GM19035 (cell line): Measurements from ENCODE around the gene STK32B.
"Not testable (repeated sequence)": the region's sequence is repeated elsewhere in the genome, so short reads cannot be mapped to it uniquely, and the experiment has no call there.

ENCODE experiments used
- ATAC-seq: cut with Tn5 transposase; IDR thresholded peaks from one replicate; pipeline ENCODE4 v1.9.1; 2021; ENCODE audit not compliant: unreplicated experiment

Gene STK32B

DNA sequence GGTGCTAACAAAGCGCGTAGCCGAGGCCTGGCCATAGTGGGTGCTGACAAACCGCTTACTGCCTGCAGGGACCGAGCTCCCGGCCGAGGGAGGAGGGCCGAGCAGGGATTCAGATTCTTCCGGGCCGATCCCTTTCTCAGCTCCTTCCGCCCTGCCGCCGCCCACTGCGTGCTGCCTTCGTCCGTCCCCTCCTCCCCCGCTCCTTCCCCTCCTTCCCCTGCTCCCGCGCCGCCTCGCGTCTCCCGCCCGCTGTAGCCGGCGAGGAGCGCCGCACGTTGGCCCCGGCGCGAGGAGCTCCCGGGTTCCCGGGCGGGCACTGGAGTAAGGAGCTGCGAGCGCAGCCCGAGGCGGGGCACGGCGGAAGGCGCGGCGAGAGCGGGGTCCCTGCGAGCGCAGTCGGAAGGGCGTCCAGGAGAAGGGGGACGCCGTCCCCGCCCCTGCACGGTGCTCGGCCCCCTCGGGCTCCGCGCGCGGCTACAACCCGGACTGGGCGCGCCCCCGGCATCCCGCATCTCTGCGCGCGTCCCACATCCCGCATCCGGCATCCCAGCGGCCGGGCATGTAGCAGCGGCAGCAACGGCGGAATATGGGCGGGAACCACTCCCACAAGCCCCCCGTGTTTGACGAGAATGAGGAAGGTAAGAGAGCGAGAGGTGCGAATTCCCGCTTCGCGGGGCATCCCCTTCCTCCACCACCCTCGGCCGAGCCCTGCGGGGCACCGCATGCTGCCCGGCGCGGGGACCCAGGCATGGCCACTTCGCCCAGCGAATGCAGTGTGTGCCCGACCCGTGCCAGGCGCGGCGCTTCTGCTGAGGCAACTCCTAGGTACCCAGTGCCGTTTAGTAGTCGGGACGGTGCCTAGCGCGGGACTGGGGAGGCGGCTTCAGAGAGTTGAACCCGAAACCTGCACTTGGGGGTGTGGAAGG lies at the start of gene STK32B:
TSS of gene STK32B (plus strand) at position 203 of the 926 bp plus-strand sequence.
- no peak for ATAC-seq

DNA sequence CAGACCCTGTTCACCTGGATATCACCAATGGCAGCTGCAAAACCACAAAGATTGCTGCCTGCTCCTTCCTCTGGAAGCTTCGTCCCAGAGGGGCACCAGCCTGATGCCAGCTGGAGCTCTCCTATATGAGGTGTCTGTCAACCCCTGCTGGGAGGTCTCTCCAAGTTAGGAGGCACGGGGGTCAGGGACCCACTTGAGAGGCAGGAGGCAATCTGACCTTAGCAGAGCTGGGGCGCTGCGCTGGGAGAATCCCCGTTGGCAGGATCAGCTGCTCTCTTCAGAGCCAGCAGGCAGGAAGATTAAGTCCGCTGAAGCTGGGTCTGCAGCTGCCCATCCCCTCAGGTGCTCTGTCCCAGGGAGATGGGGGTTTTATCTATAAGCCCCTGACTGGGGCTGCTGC lies 49.6 kb upstream of the STK32B start:
- not testable (repeated sequence) for ATAC-seq

DNA sequence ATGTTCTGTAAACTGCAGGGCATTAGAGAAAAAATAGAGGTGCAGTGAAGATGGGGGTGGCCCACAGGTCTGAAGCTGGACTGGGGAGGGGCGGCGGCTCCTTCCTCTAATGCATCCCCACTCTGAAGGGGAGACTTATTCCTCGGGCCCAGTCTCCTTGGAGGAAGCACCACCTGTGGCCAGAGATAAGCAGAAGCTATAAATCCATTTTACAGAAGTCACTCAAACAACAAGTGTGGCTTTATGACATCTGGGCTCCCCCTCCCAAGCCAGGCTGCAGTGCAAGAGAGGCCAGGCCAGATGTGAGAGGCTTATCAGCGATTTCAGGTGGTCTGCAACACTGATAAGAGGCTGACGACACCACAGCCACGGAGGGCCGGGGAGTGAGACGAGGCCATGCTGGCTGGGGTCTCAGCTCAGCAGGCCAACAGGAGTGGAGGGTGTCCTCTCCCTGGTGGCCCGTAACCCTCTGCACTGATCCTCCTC lies 47.9 kb upstream of the STK32B start:
- no peak for ATAC-seq

DNA sequence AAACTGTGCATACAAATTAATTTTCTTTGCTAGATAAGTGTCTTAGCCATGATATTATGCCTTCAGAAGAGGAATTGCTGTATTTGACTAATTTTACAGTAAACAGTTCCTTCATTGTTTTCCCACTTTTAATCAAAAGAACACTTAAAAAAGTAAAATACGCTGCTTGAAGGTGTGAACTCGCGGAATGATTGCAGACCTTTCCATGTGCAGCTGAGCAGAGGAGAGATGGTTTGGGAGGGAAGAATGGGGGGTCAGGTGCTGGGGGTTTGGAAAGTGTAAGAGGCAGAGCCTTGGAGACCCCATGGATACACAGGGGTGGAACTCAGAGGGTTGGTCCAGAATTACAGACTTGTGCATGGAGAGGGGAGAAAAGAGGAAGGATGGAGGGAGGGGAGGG lies 47.4 kb upstream of the STK32B start:
- ATAC-seq: no peak

GRCh38 chr4:5004496-5004895 lies 46.8 kb upstream of the STK32B start:
- ATAC-seq: no peak

DNA sequence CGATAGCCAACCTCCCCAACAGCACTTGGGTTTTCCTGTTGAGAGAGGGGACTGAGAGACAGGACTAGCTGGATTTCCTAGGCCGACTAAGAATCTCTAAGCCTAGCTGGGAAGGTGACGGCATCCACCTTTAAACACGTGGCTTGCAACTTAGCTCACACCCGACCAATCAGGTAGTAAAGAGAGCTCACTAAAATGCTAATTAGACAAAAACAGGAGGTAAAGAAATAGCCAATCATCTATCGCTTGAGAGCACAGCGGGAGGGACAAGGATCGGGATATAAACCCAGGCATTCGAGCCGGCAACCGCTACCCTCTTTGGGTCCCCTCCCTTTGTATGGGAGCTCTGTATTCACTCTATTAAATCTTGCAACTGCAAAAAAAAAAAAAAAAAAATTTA lies 44.3 kb upstream of the STK32B start:
- ATAC-seq: not testable (repeated sequence)

DNA sequence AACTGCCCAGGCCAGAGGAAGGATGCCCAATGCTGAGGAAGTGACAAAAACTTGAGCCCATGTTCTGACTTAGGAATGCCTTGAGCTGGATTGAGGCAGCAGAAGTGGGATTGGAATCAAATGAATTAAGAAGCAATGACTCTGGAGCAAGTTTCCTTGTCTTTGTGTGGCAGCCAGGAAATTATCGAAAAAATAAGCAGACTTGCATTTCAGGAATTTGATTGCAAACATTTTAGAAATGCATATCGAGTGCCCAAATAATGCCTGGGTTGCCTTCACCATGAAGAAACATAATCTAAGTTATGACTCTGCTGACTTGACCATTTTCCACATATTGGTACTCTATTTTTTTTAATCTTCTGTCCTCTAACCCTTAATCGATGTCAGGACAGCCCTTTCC lies 41.5 kb upstream of the STK32B start:
- ATAC-seq: no peak

- ATAC-seq: no peak
These were observed 40.3 kb upstream of the STK32B start for GRCh38 chr4:5010984-5011383.

DNA sequence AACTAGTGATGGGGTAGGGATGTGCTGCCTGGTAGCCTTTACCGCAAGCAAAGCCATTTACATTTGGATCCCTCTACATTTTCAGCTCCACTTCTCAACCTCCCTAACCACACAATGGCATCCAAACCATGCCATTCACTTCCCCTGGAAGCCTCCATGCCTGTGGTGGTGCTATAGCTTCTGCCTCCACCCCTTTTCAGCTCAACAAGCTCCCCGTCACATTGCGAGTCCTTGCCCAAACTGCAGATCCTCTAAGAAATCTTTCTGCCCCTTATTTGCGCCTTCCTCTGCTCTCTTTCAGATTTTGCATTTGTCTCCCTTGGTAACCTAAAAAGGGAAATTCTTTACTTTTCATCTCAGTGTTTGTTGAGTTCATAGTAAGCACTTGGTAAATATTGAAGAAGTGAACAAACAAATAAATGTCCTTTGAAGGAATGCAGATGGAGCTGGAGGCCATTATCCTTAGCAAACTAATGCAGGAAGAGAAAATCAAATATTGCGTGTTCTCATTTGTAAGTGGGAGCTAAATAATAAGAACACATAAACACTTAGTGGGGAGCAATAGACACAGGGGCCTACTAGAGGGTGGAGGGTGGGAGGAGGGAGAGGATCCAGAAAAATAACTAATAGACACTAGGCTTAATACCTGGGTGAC lies 38.9 kb upstream of the STK32B start:
- no peak for ATAC-seq

DNA sequence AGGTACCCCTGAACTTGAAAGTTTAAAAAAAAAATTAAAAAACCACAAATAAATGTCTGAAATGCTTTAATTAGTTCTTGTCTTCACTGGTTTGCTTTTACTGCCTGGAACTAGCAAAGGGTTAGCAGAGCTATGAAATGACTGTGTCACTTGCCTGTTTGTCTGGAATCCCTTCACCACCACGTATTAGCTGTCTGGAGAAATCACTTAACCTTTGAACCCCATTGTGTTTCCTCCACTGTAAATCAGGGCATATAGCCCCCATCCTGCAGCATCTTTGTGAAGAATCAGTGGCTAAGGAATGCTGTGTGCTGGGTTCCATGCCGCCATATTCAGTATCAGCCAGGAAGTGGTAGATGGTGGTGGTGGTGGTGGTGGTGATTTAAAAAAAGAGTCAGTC lies 38.3 kb upstream of the STK32B start:
- ATAC-seq: no peak

DNA sequence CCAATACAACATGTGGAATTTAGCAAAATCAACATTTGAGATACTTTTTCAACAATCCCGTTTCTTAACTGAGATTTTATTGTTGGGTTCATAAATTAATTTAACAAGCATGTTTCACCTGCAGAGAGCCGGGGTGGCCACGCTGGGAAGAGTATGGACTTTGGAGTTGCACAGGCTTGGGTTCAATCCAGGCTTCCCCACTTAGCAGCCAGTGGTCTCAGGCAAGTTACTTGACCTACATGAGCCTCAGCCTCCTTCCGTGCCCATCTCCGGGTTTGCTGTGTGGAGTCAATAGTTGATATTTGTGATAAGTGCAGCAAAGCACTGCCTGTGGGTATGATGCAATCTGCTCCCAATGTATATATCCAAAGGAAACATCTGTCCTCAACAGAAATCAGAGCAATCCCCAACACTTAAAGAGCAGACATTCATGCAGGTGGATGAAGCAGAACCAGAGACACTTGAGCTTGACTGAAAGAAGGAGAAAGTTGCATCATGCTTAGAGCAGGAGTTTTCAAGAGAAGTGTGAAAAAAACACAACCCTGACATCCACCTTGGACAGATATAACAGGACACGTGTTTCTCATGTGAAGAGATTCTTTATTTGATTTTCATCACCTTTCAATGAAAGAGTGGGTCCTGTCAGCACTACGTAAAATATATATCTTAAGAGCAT lies 37.1 kb upstream of the STK32B start:
- ATAC-seq: no peak

DNA sequence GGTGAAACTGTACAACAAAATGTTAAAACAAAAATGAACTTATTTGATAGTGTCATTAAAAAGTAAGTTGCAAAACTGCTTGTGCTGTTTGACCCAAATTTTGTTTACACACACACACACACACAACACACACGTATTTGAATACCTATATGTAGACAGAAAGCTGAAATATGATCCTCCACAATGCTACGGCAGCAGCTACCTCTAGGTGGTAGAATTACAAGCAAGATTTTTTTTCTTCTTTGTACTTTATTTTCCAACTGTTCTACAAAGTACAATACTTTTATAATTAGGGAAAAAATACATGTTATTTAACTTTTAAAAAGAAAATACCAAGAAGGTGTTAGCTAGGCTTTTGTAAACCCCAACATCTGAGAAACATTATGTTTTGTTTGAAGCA lies 33.2 kb upstream of the STK32B start:
- ATAC-seq: no peak

DNA sequence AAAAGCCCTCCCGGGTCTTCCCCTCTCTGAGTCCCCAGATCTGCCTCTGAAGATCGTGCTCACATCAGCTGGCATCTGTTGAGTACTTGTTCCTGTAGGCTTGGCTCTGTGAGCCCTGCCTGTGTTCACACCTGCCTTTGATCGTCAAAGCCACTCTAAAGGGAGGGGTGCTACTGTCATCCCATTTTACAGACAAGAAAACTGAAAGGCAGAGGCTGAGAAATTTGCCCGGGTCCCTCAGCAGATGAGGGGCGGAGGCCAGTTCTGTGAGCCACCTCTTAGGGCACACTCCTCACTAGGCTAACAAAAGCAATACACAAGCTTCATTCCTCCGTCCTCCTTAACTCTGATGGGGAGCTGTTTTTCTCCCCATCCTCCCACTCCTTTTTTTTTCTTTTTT lies 32.7 kb upstream of the STK32B start:
- no peak for ATAC-seq

DNA sequence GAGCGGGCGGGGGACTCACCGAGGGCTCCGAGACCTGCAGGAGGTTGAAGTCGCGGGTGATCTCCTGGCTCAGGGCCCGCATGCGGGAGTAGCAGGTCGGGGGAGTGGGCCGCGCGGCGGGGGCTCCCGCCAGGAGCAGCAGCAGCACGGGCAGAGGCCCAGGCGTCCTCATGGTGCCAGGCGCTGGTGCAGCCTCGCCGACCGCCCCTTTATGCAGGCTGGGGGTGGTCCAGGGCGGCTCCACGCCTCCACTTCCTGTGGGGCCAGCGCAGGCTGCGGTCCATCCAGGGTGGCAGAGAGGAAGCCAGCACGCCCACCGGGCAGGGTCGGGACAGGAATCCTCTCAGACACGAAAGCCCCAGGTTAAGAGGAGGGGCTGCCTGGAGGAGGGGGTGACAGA lies 32.0 kb upstream of the STK32B start, which contains the start of gene CYTL1:
TSS of gene CYTL1 (minus strand) at position 185 of the 400 bp plus-strand sequence. CDS start at position 172, 13 bp downstream.
- ATAC-seq: no peak

GRCh38 chr4:5019796-5020195 lies 31.5 kb upstream of the STK32B start:
- ATAC-seq: no peak

DNA sequence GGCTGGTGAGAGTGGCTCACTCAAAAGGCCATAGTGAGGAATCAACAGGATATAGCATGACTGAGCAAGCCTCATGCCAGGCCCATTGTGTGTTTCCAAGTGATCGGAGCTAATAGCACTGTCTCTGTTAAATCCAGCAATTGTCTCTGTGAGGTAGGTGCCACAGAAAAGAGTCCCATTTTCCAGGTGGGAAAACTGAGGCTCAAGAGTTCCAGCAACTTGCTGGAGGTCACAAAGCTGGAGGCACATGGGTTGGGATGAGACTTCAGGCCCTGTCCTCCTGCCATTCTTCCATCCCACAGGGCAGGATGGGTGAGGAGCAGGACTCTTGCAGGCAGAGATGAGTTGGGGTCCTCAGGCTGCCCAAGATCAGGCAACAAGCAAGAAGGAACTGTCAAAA lies 30.9 kb upstream of the STK32B start:
- ATAC-seq: no peak

DNA sequence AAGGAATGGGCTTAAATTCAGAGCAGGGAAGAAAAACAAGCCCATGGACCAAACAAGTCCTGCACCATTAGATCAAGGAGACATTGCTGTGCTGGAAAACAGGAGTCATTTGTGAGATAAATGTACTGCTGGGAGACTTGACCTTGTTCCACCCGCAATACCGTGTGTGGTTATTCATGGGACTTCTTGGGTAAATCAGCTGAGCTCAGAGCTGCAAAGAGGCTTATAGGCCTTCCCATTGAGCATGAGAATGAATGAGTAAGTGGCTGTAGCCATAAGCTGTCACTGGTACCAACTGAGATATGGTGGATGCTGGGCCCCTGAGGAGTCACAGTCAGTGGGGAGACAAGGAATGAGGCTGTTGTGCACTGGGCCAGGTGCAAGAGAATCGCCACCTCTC lies 29.7 kb upstream of the STK32B start:
- no peak for ATAC-seq

DNA sequence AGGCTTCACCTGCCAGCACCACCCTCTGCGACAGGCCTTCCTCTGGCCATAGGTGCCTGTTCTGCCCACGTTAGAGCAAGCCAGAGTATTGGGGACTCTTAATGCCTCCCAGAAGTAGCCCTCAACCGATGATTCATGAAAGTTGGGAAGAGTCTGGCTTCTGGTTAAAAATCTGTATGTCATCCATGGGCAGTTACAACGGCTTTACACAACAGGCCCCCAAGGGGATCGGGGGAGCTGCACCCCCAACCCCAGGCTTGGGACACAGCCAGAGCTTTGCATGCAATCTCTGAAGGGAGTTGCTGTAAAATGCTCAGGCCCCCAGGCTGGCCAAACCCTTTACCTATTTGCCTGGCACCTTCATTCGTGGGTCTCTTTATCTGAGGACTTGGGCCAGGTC lies 26.6 kb upstream of the STK32B start:
- no peak for ATAC-seq

DNA sequence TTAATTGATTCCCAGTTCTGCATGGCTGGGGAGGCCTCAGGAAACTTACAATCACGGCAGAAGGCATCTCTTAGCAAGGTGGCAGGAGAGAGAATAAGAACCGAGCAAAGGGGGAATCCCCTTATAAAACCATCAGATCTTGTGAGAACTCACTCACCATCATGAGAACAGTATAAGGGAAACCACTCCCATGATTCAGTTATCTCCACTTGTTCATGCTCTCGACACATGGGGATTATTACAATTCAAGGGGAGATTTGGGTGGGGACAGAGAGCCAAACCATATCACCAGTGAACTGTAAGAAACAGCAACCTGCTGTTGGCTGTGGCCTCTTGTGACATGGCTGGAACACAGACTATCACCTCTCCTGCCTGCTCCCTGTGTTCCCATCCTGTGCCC lies 24.9 kb upstream of the STK32B start:
- no peak for ATAC-seq

DNA sequence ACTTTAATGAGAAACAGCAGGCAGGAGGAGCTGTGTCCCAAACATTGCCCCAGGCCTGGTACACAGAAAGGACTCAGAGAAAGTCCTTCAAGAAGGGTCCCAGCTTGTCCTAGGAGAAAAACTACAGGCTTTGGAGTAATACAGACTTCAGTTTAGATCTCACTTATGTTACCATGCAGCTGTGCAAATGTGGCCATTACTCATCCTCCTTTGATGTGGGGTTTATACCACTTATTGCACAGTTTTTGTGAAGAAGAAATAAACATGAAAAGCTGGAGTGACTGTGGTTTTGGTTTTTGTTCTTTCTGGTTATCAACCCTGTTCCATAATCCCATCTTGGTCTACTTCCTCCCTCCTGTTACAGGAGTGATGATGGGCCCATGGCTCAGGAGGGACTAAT lies 23.9 kb upstream of the STK32B start:
- ATAC-seq: no peak

GRCh38 chr4:5028480-5028879 lies 22.8 kb upstream of the STK32B start:
- ATAC-seq: no peak

GRCh38 chr4:5029447-5029846 lies 21.8 kb upstream of the STK32B start:
- ATAC-seq: no peak
